SK-MEL-5 (cell line): Measurements from ENCODE around the gene B3GALT4. TPM values are rescaled to one million over a fixed set of nuclear protein-coding genes. Genes with fewer than 3 reads are reported as not detected.

Experiments
- DNase-seq: peaks from one replicate; pipeline ENCODE4 v3.0.0-alpha.2; 2016; ENCODE audit warnings: low read depth, low spot score
- in situ Hi-C: cut with HindIII; loops from 2 replicates; pipeline ENCODE4 v1.10.0; 2016; ENCODE audit warnings: low sequenced_read_pairs, high pct_unique_total_duplicates, low pct_unique_long_range_greater_than_20kb
- total RNA-seq: library from RNA; depleted of rRNA; stranded (reverse); fragments of >200 nt; shearing (Covaris generic); gene quantifications from 2 replicates; pipeline ENCODE4 v1.2.3, GENCODE V29; 2014

B3GALT4 gene
- total RNA-seq, 1 experiment from 2014 or later, result 1.0 TPM

DNA sequence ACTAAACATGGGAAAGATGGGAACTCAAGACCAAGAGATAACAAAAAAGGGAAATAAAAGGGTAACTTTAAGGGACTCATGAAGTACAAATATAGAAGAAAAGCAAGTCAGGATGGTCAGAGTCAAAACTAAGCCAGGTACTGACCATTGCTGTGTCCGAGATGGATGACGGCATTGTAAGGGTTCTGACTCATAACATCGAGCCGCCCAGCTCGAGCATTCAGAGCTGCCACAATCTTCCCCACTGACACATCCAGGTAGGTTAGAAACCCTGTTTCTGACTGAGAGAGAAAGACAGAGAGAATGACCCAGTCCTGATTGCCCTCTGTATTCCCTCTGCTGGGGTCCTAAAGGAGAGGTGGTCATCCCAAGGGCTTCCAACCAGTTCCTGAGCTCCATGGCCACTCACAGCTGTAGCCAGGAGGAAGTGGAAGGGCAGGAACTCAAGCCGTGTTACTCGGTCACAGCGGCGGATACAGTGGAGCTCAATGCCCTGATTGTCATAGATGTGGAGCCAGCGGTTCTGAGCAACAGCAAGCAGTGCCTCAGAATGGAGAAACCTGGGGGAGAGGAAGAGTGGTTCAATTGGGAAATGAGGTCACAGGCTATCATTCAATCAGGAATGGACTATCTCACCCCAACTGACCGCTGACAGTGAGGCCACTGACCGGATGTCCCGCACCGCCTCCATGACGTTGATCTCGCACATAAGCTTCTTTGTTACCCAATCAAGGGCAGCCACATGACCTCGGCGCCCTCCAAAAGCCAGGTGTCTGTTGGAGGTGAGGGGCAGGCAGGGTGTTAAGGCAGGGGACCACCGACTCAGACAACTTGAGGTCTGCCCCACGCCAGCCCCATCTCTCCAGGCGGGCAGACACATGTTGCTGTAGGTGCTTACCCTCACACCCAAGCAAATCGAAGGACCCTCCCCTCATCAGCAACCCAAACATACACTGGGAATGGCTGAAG, 10.3 kb downstream of the B3GALT4 start:
- DNase-seq, result peak; percentile 57
- in situ Hi-C loops, result no loop called here

GRCh38 chr6:33288141-33288920, 11.4 kb downstream of the B3GALT4 start:
- DNase-seq, result no peak
- in situ Hi-C loops, result no loop called here

DNA sequence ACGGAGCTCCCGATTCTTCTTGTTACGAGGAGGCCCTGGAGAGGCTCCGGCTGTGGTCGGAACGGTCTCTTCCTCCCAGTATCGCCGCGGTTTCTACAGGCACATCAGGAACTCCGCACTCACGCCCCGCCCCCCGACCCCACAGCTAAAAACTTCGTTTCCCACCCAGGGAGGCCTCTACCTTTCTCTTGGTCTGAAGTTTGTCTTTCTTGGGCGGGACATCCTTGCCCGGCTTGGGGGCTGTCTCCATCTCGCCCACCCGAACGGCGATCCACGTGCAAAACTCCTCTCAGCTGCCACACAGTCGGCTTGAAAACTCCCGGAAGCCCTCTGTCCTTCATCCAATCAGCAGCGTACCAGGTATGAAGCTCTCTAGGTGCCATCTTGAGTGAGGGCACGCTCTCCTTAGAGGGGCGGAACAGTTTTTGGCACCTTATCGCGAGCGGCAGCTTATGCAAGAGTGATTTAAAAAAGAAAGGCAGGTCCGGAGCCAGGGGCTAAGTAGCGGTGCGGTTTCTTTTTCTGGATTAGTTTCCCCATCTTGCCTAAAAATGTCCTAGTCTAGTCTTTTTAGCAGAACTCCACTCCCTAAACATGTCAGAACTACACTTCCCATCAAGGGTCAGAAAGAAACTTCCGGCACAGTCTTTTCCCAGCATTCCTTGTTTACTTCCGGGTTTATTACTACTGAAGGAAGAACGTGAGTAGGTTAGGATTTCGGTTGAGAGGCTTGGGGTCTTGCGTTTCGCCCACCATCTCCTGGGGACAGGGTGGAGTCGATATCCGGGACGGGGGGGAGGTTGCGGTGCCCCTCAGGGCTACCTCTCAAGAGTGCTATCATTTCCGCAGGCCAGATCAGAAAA, 12.2 kb downstream of the B3GALT4 start, which contains the start of the genes PFDN6 and WDR46:
TSS of gene PFDN6 (plus strand) at position 681 of the 863 bp plus-strand sequence. CDS start 256 bp downstream, outside the sequence.
TSS of gene WDR46 (minus strand) at position 319 of the 863 bp plus-strand sequence. CDS start at position 250, 69 bp downstream.
- in situ Hi-C loops, result no loop called here
- DNase-seq, result peak; percentile 92

DNA sequence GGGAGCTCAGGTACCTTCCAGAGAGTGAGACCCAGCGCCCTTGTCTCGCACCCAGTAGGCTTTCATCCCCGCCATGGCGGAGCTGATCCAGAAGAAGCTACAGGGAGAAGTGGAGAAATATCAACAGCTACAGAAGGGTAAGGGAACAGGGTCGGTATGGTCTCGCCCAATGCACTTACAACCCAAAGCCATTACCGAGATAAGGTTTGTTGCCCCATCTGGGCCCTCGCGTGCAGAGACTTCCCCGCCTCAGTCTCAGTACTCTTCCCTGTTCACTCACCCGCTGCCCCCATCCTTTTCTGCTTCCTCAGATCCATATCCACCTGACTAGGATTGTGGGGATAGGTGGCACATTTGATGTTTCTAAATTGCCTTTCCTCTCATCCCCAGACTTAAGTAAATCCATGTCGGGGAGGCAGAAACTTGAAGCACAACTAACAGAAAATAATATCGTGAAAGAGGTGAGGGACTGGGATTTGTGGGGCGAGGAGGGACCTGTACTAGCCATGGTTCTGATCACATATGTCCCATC, 12.9 kb downstream of the B3GALT4 start:
- no peak for DNase-seq
- in situ Hi-C loops, result no loop called here

DNA sequence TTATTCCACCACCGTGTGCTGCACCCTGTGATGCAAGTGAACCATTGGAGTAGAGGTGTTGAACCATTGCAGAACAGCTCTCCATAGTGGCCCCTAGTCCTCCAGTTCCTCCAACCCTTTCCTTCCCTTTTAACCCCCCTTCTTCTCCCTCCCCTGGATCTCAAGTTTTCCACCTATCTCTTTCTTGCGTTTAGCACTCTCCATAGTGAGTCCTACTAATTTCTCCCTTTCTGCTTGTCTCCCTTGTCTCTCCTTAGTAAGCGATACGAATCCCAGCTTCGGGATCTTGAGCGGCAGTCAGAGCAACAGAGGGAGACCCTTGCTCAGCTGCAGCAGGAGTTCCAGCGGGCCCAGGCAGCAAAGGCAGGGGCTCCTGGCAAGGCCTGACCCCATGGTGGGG, 13.5 kb downstream of the B3GALT4 start:
- in situ Hi-C loops, result no loop called here

DNA sequence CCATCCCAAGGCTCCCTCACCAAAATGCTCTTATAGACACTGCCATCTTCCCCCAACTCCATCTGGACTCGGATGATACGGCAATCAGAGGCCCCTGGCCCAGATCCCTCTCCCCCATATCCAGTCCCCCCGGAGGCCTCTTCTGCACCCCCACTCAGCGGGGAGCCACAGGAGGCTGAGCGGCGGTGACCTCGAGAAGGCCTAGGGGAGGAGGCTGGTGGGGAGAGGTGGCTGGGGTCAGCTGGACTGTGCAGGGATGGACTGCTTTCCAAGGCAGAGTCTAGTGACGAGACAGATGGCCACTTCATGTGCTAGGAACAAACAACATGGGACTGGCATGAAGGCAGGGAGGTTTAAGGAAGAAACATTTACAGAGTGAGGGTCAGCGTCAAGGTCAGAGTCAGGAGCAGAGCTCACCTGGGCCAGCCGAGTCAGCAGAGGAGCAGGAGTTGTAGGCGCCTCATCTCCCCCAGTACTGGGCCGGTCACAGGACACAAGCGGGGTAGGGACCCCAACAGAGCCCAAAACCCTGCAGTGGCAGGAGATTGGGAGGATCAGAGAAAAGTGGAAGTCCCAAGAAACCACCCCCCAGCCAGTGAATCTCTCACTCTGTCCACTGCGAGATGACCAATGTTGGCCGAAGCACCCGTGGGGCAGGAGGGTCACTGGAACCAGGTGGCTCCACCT, 16.2 kb downstream of the B3GALT4 start:
- in situ Hi-C loops, result no loop called here
- no peak for DNase-seq

More for the DNA sequence above, 13.5 kb downstream of the B3GALT4 start:
- DNase-seq, result no peak

DNA sequence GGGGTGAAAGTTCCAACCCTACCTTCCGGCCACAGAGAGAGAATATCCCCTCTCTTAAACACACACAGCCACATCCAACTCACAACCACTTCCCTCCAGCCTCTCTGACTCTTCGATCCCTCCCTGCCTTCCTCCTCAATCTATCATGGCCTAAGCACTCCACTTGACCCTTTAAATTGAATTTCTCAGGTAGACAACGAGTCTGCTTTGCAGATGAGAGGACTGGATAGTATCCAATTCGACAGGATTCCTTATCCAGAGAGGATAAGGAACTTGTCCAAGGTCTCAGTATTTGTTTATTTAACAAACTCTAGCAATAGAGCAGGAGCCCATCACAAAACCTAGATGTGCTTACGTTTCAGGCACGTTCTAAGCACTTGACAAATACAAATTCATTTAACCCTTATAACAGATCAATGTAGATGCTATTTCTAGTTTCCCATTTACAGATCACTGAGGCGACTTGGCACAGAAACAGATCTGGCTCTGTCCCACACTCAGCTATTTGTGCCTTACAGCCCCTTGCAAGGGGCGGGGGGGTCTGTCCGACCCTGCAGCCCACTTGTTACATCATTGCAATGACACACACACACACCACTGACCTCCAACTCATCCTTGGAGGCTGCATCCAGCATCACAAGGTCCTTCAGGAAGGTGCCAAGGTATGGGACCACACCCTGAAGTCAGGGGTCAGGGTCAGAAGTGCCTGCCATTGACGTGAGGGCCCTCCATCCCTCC, 17.3 kb downstream of the B3GALT4 start:
- no peak for DNase-seq
- in situ Hi-C loops, result no loop called here

DNA sequence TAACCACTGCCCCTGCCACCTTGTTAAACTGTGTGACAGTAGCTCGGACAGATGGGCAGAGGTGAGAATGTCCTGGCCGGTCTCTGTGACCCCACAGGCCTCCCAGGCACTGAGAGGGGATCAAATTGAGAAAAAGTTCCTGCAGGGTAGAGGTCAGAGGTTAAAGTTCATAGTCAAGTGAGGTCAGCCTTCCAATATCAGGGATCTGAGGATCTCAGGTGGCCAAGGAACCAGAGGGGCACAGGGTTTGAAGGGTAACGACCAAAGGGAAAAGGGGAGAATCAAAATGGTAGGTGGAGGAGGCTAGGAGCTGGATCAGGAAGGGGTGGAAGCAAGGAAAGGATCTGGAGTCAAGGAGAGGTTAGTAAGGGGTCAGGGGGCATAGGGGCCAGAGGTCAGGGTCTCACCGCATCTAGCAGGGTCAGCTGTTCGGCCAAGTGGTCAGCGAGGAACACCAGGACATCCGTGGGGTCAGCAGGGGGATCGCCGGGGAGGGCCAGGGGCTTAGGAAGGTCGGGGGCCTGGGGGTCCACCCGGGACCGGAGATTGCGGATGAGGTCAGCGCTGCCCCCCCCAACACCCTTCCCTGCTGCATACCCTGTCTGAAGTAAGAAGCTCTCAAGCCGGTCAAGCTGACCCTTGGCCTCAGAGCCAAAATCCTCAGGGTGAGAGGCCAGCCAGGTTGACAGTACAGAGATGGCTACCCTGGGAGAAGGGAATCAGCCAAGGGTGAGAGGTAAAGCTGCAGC, 18.9 kb downstream of the B3GALT4 start:
- DNase-seq, result no peak
- in situ Hi-C loops, result no loop called here

GRCh38 chr6:33296797-33297405, 20.0 kb downstream of the B3GALT4 start:
- in situ Hi-C loops, result no loop called here
- DNase-seq, result no peak

DNA sequence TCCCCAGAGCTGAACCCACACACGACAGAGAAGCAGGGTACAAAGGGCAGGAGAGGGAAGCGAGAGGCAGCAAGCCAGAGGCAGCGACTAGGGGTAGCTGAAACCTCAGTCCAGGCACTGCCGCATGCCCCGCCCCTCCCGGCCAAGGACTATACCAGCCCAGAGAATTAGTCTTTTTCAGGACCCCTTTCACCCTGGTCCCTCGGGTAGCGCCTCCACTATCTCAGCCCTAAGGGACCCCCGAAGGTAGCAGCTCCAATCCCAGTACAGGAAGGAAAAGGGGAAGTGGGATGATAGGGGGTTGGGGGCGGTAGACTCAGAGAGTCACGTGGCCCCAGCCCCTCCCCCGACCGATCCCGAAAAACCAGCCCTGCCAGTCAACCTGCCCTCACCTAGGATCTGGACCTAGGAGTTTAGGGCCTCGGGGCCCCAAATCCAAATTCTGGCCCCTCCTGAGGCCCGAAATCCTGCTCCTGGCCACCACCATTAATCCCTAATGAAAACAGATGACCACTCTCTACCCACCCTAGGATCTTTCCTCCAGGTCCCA, 20.6 kb downstream of the B3GALT4 start:
- no peak for DNase-seq
- in situ Hi-C loops, result no loop called here

- DNase-seq, result peak; percentile 80
- in situ Hi-C loops, result no loop called here
Measured at GRCh38 chr6:33297956-33298772, 21.2 kb downstream of the B3GALT4 start.

GRCh38 chr6:33298773-33299236, 21.9 kb downstream of the B3GALT4 start, which contains the start of gene RGL2:
TSS of gene RGL2 (minus strand) at chr6:33298942. CDS start at chr6:33298610, 332 bp downstream.
- no peak for DNase-seq
- in situ Hi-C loops, result no loop called here

DNA sequence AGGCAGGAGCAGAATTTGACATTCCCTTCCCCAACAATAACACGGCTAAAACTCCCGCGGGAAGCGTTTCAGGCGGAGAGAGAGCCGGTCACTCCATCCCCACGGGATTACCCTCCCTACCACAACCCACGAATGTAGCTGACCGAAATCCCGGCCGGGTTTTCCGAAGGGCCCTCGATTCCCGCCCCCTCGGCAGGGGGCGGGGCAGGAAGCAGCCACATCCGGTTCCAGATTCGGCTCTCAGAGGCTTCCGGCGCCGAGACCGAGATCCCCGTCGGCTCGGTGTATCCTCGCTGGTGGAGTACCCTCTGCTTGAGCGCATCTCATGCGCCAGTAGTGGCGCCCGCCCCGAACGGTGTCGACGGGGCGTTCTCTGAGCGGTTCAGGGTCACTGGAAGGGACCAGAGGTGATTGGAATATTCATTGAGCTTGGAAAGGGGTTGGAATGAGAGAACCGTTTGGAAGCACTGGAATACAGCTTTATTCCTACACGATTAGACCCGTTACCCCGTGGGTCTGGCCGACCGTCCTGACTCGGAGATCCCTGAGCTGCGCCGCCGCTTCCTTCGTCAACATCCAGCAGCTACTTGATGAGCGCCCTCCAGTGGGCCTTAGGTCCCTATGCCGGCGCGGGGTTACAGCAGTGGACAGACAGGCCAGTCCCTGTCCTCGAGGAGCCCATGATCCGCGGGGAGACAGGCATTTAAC, 22.5 kb downstream of the B3GALT4 start:
- peak; percentile 93 for DNase-seq
- in situ Hi-C loops, result no loop called here
